A673 (cell line): ENCODE data around the gene SMIM34.
"Not testable (repeated sequence)": the region's sequence is repeated elsewhere in the genome, so short reads cannot be mapped to it uniquely, and the experiment has no call there.

ENCODE experiments used
- EZH2 ChIP-seq: fragments of 200-600 bp; sonication (generic); IDR thresholded peaks from 2 replicates; pipeline ENCODE4 v1.6.1; 2017; ENCODE audit warnings: borderline replicate concordance, low read depth, mild to moderate bottlenecking, mixed read lengths, antibody characterized with exemption, low read length; ENCODE audit not compliant: poor library complexity, severe bottlenecking
- TF ChIP-seq, protein P1 (sequence below): fragments of 300-800, 200-600 bp; sonication (generic); conservative IDR thresholded peaks from 2 replicates; pipeline ENCODE4 v1.5.1; 2017; ENCODE audit warnings: low read depth, mild to moderate bottlenecking, antibody characterized with exemption, low read length, moderate library complexity, mixed read lengths

GRCh38 chr21:34429710-34430109 is 6.0 kb upstream of the SMIM34 start:
- TF ChIP-seq, protein P1, sequence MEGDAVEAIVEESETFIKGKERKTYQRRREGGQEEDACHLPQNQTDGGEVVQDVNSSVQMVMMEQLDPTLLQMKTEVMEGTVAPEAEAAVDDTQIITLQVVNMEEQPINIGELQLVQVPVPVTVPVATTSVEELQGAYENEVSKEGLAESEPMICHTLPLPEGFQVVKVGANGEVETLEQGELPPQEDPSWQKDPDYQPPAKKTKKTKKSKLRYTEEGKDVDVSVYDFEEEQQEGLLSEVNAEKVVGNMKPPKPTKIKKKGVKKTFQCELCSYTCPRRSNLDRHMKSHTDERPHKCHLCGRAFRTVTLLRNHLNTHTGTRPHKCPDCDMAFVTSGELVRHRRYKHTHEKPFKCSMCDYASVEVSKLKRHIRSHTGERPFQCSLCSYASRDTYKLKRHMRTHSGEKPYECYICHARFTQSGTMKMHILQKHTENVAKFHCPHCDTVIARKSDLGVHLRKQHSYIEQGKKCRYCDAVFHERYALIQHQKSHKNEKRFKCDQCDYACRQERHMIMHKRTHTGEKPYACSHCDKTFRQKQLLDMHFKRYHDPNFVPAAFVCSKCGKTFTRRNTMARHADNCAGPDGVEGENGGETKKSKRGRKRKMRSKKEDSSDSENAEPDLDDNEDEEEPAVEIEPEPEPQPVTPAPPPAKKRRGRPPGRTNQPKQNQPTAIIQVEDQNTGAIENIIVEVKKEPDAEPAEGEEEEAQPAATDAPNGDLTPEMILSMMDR = not testable (repeated sequence)
- not testable (repeated sequence) for TF ChIP-seq EZH2
